Subcutaneous adipose tissue (tissue), 4 donors: Measurements from ENCODE around the gene SSBP4. TPM values are rescaled to one million over a fixed set of nuclear protein-coding genes. Genes with fewer than 3 reads are reported as not detected.

ENCODE experiments used
- CTCF ChIP-seq: fragments of 450-650 bp; IDR thresholded peaks from one replicate; pipeline ENCODE4 v1.5.1; 2016; ENCODE audit warnings: low read depth, mild to moderate bottlenecking, control low read depth, antibody characterized with exemption, moderate library complexity
- total RNA-seq, 4 donors: library from RNA; depleted of rRNA; stranded (reverse); fragments of >200 nt; gene quantifications; one replicate each; pipeline ENCODE4 v1.1.0, GENCODE V29; 2016

Gene SSBP4
- total RNA-seq, 4 donors from 2014 or later, result 19.8 to 32.0 (median 23.1) TPM

GRCh38 chr19:18428787-18429674 lies 9.8 kb downstream of the SSBP4 start:
- TF ChIP-seq CTCF, result no peak

- no peak for TF ChIP-seq CTCF
These were observed 10.7 kb downstream of the SSBP4 start for GRCh38 chr19:18429717-18430416.

GRCh38 chr19:18430417-18431144 lies 11.4 kb downstream of the SSBP4 start:
- TF ChIP-seq CTCF, result no peak

- TF ChIP-seq CTCF, result no peak
These were observed 12.4 kb downstream of the SSBP4 start for GRCh38 chr19:18431351-18432197.

- no peak for TF ChIP-seq CTCF
These were observed 13.2 kb downstream of the SSBP4 start for GRCh38 chr19:18432275-18433014.

GRCh38 chr19:18433015-18433691 lies 14.0 kb downstream of the SSBP4 start:
- TF ChIP-seq CTCF, result no peak
